T-helper 1 cell treated with Interleukin-12 subunit alpha and Interleukin-12 subunit beta and Interleukin-4 antibody, amounts not matched to agents 30 ng/mL and 1 ng/mL, for 36 hours (primary cell): ENCODE measurements around the gene TEX13A. TPM values are rescaled to one million over a fixed set of nuclear protein-coding genes. Genes with fewer than 3 reads are reported as not detected.

Experiments used
- intact Hi-C: fragments of 100-400 bp; cut with micrococcal nuclease; formaldehyde crosslinking; loops from one replicate; pipeline ENCODE4 v1.15.1; 2024
- total RNA-seq: library from RNA; stranded (reverse); gene quantifications from 2 replicates; pipeline ENCODE4 v1.2.3, GENCODE V29; 2022

The TEX13A gene
- total RNA-seq, 1 donor from 2014 or later = not detected

GRCh38 chrX:105179644-105180043, 40.9 kb downstream of the TEX13A start:
- intact Hi-C loops = no loop called here

DNA sequence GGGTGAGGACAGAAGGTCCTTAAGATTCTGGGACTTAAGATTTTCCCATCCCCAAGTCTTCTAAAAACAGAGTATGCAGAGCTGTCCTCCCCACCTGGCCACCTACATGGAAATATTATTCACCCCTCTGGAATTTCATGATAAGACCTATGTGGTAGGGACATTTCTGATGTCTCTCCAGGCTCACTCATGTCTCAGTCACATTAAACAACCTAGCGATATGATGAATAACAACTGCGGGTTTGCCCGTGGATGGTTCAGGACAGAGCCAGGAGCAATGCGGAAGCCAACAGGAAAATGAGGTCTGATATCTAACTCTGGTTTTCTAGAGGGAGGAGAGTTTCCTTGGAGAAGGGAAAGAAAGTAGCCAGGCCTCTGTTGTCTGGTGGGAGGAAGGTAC, 47.4 kb downstream of the TEX13A start:
- intact Hi-C loops = loop anchor here (5.0 kb wide), 1 partner anchor 466 kb away; no protein-coding TSS in a partner anchor
